K562 (cell line): ENCODE measurements around the gene KIAA0930. TPM values are rescaled to one million over a fixed set of nuclear protein-coding genes. Genes with fewer than 3 reads are reported as not detected.

Experiments
- ATAC-seq: fragments of 200-7000 bp; cut with Tn5 transposase; 3 replicates; pipeline ENCODE4 v1.9.1; 2020; ENCODE audit warnings: moderate library complexity
- BruUV-seq: library from RNA; stranded (reverse); fragments of 400-500 nt; replicated peaks from 2 replicates; lab custom pipeline; 2021; lab: Mats Ljungman, UMichigan
- CTCF ChIA-PET: fragments of 300-600 bp; formaldehyde crosslinking; extraction: SDS; loops from one replicate; lab custom pipeline; 2021; ENCODE audit warnings: low intra/inter-chr PET ratio; lab: Yijun Ruan, JAX
- POLR2A ChIA-PET: fragments of 300-600, 350-650 bp; sonication (Branson Sonifier 250); formaldehyde crosslinking; extraction: SDS; loops from one replicate; lab custom pipeline; 2021; ENCODE audit warnings: antibody characterized with exemption, inconsistent platforms; lab: Yijun Ruan, JAX
- DNase-seq, 4 experiments: peaks; one replicate each; pipeline versions ENCODE4 v3.0.0 to v3.0.0-alpha.2; 2011 to 2018; ENCODE audit warnings: low spot score in 3 of 4, mixed read lengths in 3 of 4; ENCODE audit errors: extremely low read depth in 1 of 4
- FAIRE-seq: peaks from 2 replicates; lab custom pipeline; 2011; peaks lifted over from hg19 to GRCh38; lab: Jason Lieb, UNC
- H2AFZ ChIP-seq: 2 replicates; pipeline ENCODE4 v1.6.0; 2011; ENCODE audit warnings: low read depth, low read length, control low read depth, inconsistent platforms
- H3K27ac ChIP-seq: fragments of 200-600 bp; 3 replicates; pipeline ENCODE4 v1.8.0; 2011; ENCODE audit warnings: low read depth, mild to moderate bottlenecking, control low read depth, inconsistent platforms, low read length, moderate library complexity, mixed read lengths; ENCODE audit errors: extremely low read depth
- H3K27me3 ChIP-seq, 2 experiments: fragments of 300-600 bp in 1 of 2; 2 replicates in 1 of 2; 3 replicates in 1 of 2; pipeline versions ENCODE4 v1.6.0 to v1.8.0; 2011; ENCODE audit warnings: inconsistent platforms in 2 of 2, low read length in 2 of 2, mild to moderate bottlenecking in 1 of 2, mixed read lengths in 1 of 2, moderate library complexity in 1 of 2; ENCODE audit not compliant: control insufficient read depth in 2 of 2, insufficient read depth in 2 of 2
- H3K36me3 ChIP-seq: fragments of 300-600 bp; 3 replicates; pipeline ENCODE4 v1.8.0; 2011; ENCODE audit warnings: mild to moderate bottlenecking, low read length, inconsistent platforms; ENCODE audit not compliant: control insufficient read depth, insufficient read depth
- H3K4me1 ChIP-seq, 2 experiments: fragments of 200-600 bp in 1 of 2; replicated peaks in 1 of 2; 2 replicates in 1 of 2; 3 replicates in 1 of 2; pipeline versions ENCODE4 v1.5.1 to v1.8.0; 2011; ENCODE audit warnings: inconsistent platforms in 2 of 2, low read length in 2 of 2, mild to moderate bottlenecking in 1 of 2, mixed read lengths in 1 of 2, moderate library complexity in 1 of 2; ENCODE audit not compliant: control insufficient read depth in 2 of 2, insufficient read depth in 2 of 2
- H3K4me2 ChIP-seq: 2 replicates; pipeline ENCODE4 v1.6.1; 2011; ENCODE audit warnings: low read length, control low read depth, inconsistent platforms, mixed read lengths; ENCODE audit not compliant: insufficient read depth
- H3K4me3 ChIP-seq: fragments of 200-600 bp; sonication (generic), shearing (Covaris generic); 2 replicates; pipeline ENCODE4 v1.5.1; 2016; ENCODE audit warnings: control low read depth, inconsistent platforms
- H3K79me2 ChIP-seq: fragments of 200-600 bp; 3 replicates; pipeline ENCODE4 v1.8.0; 2011; ENCODE audit warnings: low read length, inconsistent platforms; ENCODE audit not compliant: control insufficient read depth, insufficient read depth
- H3K9ac ChIP-seq, 2 experiments: 2 replicates each; pipeline versions ENCODE4 v1.6.0 to v1.6.1; 2011; ENCODE audit warnings: low read depth in 2 of 2, low read length in 2 of 2, control low read depth in 1 of 2, inconsistent platforms in 1 of 2, mild to moderate bottlenecking in 1 of 2, mixed read lengths in 1 of 2; ENCODE audit not compliant: insufficient read depth in 1 of 2
- H3K9me1 ChIP-seq: one replicate; pipeline ENCODE4 v1.6.0; 2011; ENCODE audit warnings: inconsistent platforms, mild to moderate bottlenecking, low read length, moderate library complexity; ENCODE audit not compliant: control insufficient read depth, insufficient read depth
- H3K9me3 ChIP-seq: replicated peaks from 2 replicates; pipeline ENCODE4 v1.5.1; 2011; ENCODE audit warnings: low read depth, low read length, inconsistent platforms; ENCODE audit not compliant: control insufficient read depth, insufficient read depth
- H4K20me1 ChIP-seq: replicated peaks from 2 replicates; pipeline ENCODE4 v1.6.1; 2011; ENCODE audit warnings: low read length, inconsistent platforms, mixed read lengths; ENCODE audit not compliant: control insufficient read depth, insufficient read depth
- HNRNPL ChIP-seq: fragments of 200-400 bp; formaldehyde crosslinking; IDR thresholded peaks from 2 replicates; pipeline ENCODE4 v1.6.1; 2017; ENCODE audit warnings: low read depth, mild to moderate bottlenecking, low read length
- KLF1 ChIP-seq: fragments of 450-650 bp; IDR thresholded peaks from 2 replicates; pipeline ENCODE4 v1.6.1; 2016; ENCODE audit warnings: missing genetic modification characterization, missing compliant biosample characterization
- POU5F1 ChIP-seq: fragments of 150-350 bp; IDR thresholded peaks from 2 replicates; pipeline ENCODE4 v1.6.1; 2014; ENCODE audit warnings: borderline replicate concordance, low read length, low read depth, mild to moderate bottlenecking; ENCODE audit not compliant: partially characterized antibody
- SIN3A ChIP-seq, 2 experiments: fragments of 150-350 bp in 1 of 2; IDR thresholded peaks; 2 replicates each; pipeline ENCODE4 v1.6.1; 2011 to 2016; ENCODE audit warnings: borderline replicate concordance in 2 of 2, low read depth in 2 of 2, low read length in 2 of 2, mild to moderate bottlenecking in 2 of 2, moderate library complexity in 2 of 2; ENCODE audit not compliant: control insufficient read depth in 1 of 2
- ZNF24 ChIP-seq: fragments of 450-650 bp; IDR thresholded peaks from 2 replicates; pipeline ENCODE4 v1.6.1; 2016
- ZNF609 ChIP-seq: sonication (generic); formaldehyde crosslinking; IDR thresholded peaks from 2 replicates; pipeline ENCODE4 v1.8.1; 2023; ENCODE audit warnings: missing genetic modification reagents, mild to moderate bottlenecking, borderline replicate concordance
- WGBS: fragments of 100-300 bp; shearing (Covaris generic); methylation state at CpG from one replicate; pipeline ENCODE4 v1.1.6; 2016; ENCODE audit warnings: low coverage, mixed read lengths; ENCODE audit not compliant: insufficient coverage; ENCODE audit errors: missing lambda C conversion rate; 5-methylcytosine and 5-hydroxymethylcytosine counted together
- in situ Hi-C: fragments of 300-500 bp; cut with MboI; formaldehyde crosslinking; loops from 4 replicates; pipeline ENCODE4 v1.15.0; 2018; ENCODE audit warnings: inconsistent platforms, mixed read lengths
- intact Hi-C: fragments of 100-400 bp; cut with micrococcal nuclease; formaldehyde crosslinking; loops from 2 replicates; pipeline ENCODE4 v1.14.2; 2022
- polyA plus RNA-seq, 8 experiments: library from polyadenylated mRNA; depleted of rRNA in 4 of 8; stranded (reverse) in 5 of 8; unstranded in 3 of 8; fragments of >200 nt; fragmentation: Nextera tagmentation in 2 of 8; fragmentation: Illumina TruSeq in 1 of 8; extraction: Ambion mirVana in 2 of 8; extraction: Trizol in 1 of 8; gene quantifications; 2 replicates each; pipeline versions ENCODE4 v1.2.1 to v1.2.3, GENCODE V29; 2011 to 2014; ENCODE audit warnings: inconsistent platforms in 1 of 8, missing spikeins in 1 of 8
- total RNA-seq, 7 experiments: library from RNA; depleted of rRNA in 6 of 7; stranded (reverse); fragments of >200 nt in 6 of 7; fragmentation: Illumina TruSeq in 2 of 7; extraction: Trizol in 2 of 7; gene quantifications; 2 replicates each; pipeline versions ENCODE4 v1.2.1 to v1.2.3, GENCODE V29; 2011 to 2021; ENCODE audit warnings: low replicate concordance in 1 of 7
- TF ChIP-seq, protein P1 (sequence below): IDR thresholded peaks from 2 replicates; pipeline ENCODE4 v1.6.1; 2016; ENCODE audit warnings: missing genetic modification characterization, missing compliant biosample characterization

KIAA0930 gene
- total and polyA plus RNA-seq, 9 of the 15 experiments (the other 6 are each of a cell fraction or from before 2014, with no cell fraction given) = 0.24 to 12.1 (median 6.4) TPM

- no peak for TF ChIP-seq KLF1
- no peak for TF ChIP-seq POU5F1
These were observed 9.4 kb downstream of the KIAA0930 start (continued) for GRCh38 chr22:45231293-45231692.

- no peak overlapping the region for H3K9ac ChIP-seq
- peaks cover 0 to 14% of the 10 kb centered on the region in 2 experiments; a peak in 2 of 5 replicates for H3K4me1 ChIP-seq
- ATAC-seq (no peak), FAIRE-seq (no peak), DNase-seq (no peak)
- H3K4me3 ChIP-seq = no peak overlapping the region
- POLR2A ChIA-PET = no interaction called here
- CTCF ChIA-PET = no interaction called here
- no peak overlapping the region for H2AFZ ChIP-seq
- no peaks in the 10 kb centered on the region for H3K9me3 ChIP-seq
- no peaks in the 10 kb centered on the region for H3K79me2 ChIP-seq
- H3K9me1 ChIP-seq = no peaks in the 10 kb centered on the region
- no peak for TF ChIP-seq ZNF24
- no peak for TF ChIP-seq SIN3A (IDR thresholded peaks at IDR 0.05; ENCODE audit: borderline replicate concordance in 2 of 2, control insufficient read depth in 1 of 2, low read depth in 2 of 2, low read length in 2 of 2)
- no peak for TF ChIP-seq ZNF609
- TF ChIP-seq, protein P1, sequence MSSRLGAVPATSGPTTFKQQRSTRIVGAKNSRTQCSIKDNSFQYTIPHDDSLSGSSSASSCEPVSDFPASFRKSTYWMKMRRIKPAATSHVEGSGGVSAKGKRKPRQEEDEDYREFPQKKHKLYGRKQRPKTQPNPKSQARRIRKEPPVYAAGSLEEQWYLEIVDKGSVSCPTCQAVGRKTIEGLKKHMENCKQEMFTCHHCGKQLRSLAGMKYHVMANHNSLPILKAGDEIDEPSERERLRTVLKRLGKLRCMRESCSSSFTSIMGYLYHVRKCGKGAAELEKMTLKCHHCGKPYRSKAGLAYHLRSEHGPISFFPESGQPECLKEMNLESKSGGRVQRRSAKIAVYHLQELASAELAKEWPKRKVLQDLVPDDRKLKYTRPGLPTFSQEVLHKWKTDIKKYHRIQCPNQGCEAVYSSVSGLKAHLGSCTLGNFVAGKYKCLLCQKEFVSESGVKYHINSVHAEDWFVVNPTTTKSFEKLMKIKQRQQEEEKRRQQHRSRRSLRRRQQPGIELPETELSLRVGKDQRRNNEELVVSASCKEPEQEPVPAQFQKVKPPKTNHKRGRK = no peak
- no peak for TF ChIP-seq HNRNPL
- TF ChIP-seq, all 486 proteins: peak for 0
- H3K27me3 ChIP-seq = no peaks in the 10 kb centered on the region; a peak in 1 of 5 replicates
- WGBS = 15% methylated on average over 6 of the region's 16 CpGs
- in situ Hi-C loops = loop anchor here (25.0 kb wide), 1 partner anchor 418 kb away; no protein-coding TSS in a partner anchor
- H3K4me2 ChIP-seq = no peak overlapping the region
- intact Hi-C loops = no loop called here
- no TSS peak for BruUV-seq
- no peak overlapping the region for H3K27ac ChIP-seq
- H3K36me3 ChIP-seq = no peaks in the 10 kb centered on the region
- H4K20me1 ChIP-seq = peaks cover 11% of the 10 kb centered on the region; the same call in 1 of the 2 replicates
These were observed 10.5 kb downstream of the KIAA0930 start for GRCh38 chr22:45230026-45230721.
